Body of pancreas (tissue), 4 donors: ENCODE data around the gene CROCC2.

Experiments
- POLR2A ChIP-seq, 3 donors: fragments of 450-650 bp; IDR thresholded peaks; one replicate each; pipeline ENCODE4 v1.6.1; 2016; ENCODE audit warnings: antibody characterized with exemption in 3 of 3, mild to moderate bottlenecking in 2 of 3
- TF ChIP-seq, protein P1 (sequence below), 7 experiments: fragments of 450-650 bp in 4 of 7; fragments of 200-600 bp in 3 of 7; sonication (generic) in 3 of 7; IDR thresholded peaks; one replicate each; pipeline ENCODE4 v1.5.1; 2016 to 2019; ENCODE audit warnings: antibody characterized with exemption in 7 of 7

DNA sequence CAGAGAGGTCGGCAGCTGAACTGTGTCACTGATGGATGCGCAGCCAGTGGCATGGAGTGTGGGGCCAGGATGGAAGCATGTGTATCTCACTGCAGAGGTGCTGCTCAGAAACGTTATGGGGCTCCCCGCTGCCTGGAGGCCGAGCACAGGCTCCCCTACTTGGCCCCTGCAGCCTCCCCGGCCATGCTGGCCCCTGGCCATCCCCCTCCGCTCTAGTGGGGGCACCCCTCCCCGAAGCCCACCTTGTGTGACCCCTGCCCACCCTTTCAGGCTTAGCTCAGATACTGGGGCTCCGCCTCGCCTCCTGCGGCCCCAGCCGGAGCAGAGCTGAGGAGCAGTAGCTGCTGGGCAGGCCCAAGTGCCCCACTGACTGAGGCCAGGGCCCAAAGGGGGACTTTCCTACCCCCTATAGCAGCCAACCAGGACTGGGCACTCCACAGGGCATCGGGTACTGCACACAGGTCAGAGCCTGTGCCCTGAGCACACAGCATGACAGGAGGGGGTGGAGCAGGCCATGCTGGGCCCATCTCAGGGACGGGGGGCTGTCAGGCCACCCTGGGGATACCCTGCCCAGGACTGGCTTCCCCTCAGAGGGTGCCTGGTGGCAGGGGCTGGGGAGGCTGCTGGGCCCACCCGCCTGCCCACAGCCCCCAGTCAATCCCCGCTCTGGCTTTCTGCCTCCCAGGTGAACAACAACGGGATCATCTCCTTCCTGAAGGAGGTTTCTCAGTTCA is 123.6 kb downstream of the CROCC2 start:
- TF ChIP-seq POLR2A (IDR thresholded peaks at IDR 0.05): no peak
- TF ChIP-seq, protein P1, sequence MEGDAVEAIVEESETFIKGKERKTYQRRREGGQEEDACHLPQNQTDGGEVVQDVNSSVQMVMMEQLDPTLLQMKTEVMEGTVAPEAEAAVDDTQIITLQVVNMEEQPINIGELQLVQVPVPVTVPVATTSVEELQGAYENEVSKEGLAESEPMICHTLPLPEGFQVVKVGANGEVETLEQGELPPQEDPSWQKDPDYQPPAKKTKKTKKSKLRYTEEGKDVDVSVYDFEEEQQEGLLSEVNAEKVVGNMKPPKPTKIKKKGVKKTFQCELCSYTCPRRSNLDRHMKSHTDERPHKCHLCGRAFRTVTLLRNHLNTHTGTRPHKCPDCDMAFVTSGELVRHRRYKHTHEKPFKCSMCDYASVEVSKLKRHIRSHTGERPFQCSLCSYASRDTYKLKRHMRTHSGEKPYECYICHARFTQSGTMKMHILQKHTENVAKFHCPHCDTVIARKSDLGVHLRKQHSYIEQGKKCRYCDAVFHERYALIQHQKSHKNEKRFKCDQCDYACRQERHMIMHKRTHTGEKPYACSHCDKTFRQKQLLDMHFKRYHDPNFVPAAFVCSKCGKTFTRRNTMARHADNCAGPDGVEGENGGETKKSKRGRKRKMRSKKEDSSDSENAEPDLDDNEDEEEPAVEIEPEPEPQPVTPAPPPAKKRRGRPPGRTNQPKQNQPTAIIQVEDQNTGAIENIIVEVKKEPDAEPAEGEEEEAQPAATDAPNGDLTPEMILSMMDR (IDR thresholded peaks at IDR 0.05): no peak
